HG02884 (cell line): ENCODE results near the gene AMMECR1.
A peak's percentile ranks its signal among the peaks of the same experiment; 100 is the strongest.
"Not testable (repeated sequence)": the region's sequence is repeated elsewhere in the genome, so short reads cannot be mapped to it uniquely, and the experiment has no call there.

ENCODE experiments used
- ATAC-seq: cut with Tn5 transposase; IDR thresholded peaks from one replicate; pipeline ENCODE4 v1.9.1; 2021; ENCODE audit warnings: mild to moderate bottlenecking, moderate library complexity; ENCODE audit not compliant: unreplicated experiment

AMMECR1 gene

GRCh38 chrX:110173192-110174175 is 144.4 kb downstream of the AMMECR1 start:
- no peak for ATAC-seq

- peak; percentile 98 for ATAC-seq
These were observed 145.7 kb downstream of the AMMECR1 start for GRCh38 chrX:110172215-110172614.

- ATAC-seq = no peak
These were observed 146.4 kb downstream of the AMMECR1 start for GRCh38 chrX:110171442-110171841.

GRCh38 chrX:110170029-110170428 is 147.9 kb downstream of the AMMECR1 start:
- no peak for ATAC-seq

GRCh38 chrX:110168585-110168984 is 149.3 kb downstream of the AMMECR1 start:
- ATAC-seq = no peak

GRCh38 chrX:110167952-110168451 is 149.9 kb downstream of the AMMECR1 start:
- no peak for ATAC-seq

- no peak for ATAC-seq
These were observed 154.4 kb downstream of the AMMECR1 start for GRCh38 chrX:110163488-110163887.

- ATAC-seq = no peak
These were observed 155.0 kb downstream of the AMMECR1 start for GRCh38 chrX:110162867-110163266.

- no peak for ATAC-seq
These were observed 155.8 kb downstream of the AMMECR1 start for GRCh38 chrX:110162131-110162530.

GRCh38 chrX:110161361-110161686 is 156.6 kb downstream of the AMMECR1 start:
- ATAC-seq = no peak

- ATAC-seq = no peak
These were observed 158.0 kb downstream of the AMMECR1 start for GRCh38 chrX:110159865-110160264.

GRCh38 chrX:110159235-110159634 is 158.7 kb downstream of the AMMECR1 start:
- no peak for ATAC-seq

- ATAC-seq = no peak
These were observed 160.4 kb downstream of the AMMECR1 start for GRCh38 chrX:110157444-110157843.

- ATAC-seq = no peak
These were observed 161.6 kb downstream of the AMMECR1 start for GRCh38 chrX:110156167-110156754.

- no peak for ATAC-seq
These were observed 162.1 kb downstream of the AMMECR1 start for GRCh38 chrX:110155759-110156158.

GRCh38 chrX:110154328-110154727 is 163.6 kb downstream of the AMMECR1 start:
- ATAC-seq = not testable (repeated sequence)

GRCh38 chrX:110153896-110154295 is 164.0 kb downstream of the AMMECR1 start:
- ATAC-seq = no peak

GRCh38 chrX:110153244-110153643 is 164.6 kb downstream of the AMMECR1 start:
- no peak for ATAC-seq

- no peak for ATAC-seq
These were observed 171.4 kb downstream of the AMMECR1 start for GRCh38 chrX:110146521-110146920.

GRCh38 chrX:110145854-110146253 is 172.0 kb downstream of the AMMECR1 start:
- ATAC-seq = no peak

- ATAC-seq = no peak
These were observed 172.6 kb downstream of the AMMECR1 start for GRCh38 chrX:110145311-110145710.
